GM12878 (cell line): Measurements from ENCODE around the gene DLG2. TPM values are rescaled to one million over a fixed set of nuclear protein-coding genes. Genes with fewer than 3 reads are reported as not detected.

ENCODE experiments used
- ATAC-seq: fragments of 200-7000 bp; cut with Tn5 transposase; 3 replicates; pipeline ENCODE4 v1.9.1; 2020; ENCODE audit warnings: mild to moderate bottlenecking, moderate library complexity
- BruUV-seq: library from RNA; stranded (reverse); fragments of 400-500 nt; replicated peaks from 2 replicates; lab custom pipeline; 2021; lab: Mats Ljungman, UMichigan
- CTCF ChIA-PET: fragments of 300-600 bp; sonication (Branson Sonifier 250); formaldehyde crosslinking; extraction: SDS; loops from one replicate; lab custom pipeline; 2021; ENCODE audit warnings: inconsistent platforms; lab: Yijun Ruan, JAX
- POLR2A ChIA-PET: fragments of 350-600 bp; formaldehyde crosslinking; extraction: SDS; loops from one replicate; lab custom pipeline; 2021; ENCODE audit warnings: inconsistent platforms; lab: Charles Lee
- RAD21 ChIA-PET: fragments of 300-600 bp; sonication (Branson Sonifier 250); formaldehyde crosslinking; loops from one replicate; lab custom pipeline; 2023; ENCODE audit warnings: antibody characterized with exemption; ENCODE audit not compliant: unreplicated experiment; lab: Charles Lee
- SMC1A ChIA-PET: fragments of 300-600 bp; sonication (Branson Sonifier 250); formaldehyde crosslinking; loops from one replicate; lab custom pipeline; 2023; ENCODE audit not compliant: unreplicated experiment, uncharacterized antibody; lab: Charles Lee
- DNase-seq: peaks from one replicate; pipeline ENCODE4 v3.0.0-alpha.2; 2011; ENCODE audit warnings: low read depth, low spot score
- FAIRE-seq: peaks from 3 replicates; lab custom pipeline; 2011; peaks lifted over from hg19 to GRCh38; lab: Jason Lieb, UNC
- H2AFZ ChIP-seq: 2 replicates; pipeline ENCODE4 v1.6.0; 2011; ENCODE audit warnings: low read depth, low read length, control low read depth; ENCODE audit not compliant: control insufficient read depth
- H3K27ac ChIP-seq: 2 replicates; pipeline ENCODE4 v1.5.1; 2011; ENCODE audit warnings: control low read depth; ENCODE audit not compliant: control insufficient read depth, insufficient read depth
- H3K27me3 ChIP-seq, 2 experiments: replicated peaks in 1 of 2; 2 replicates each; pipeline versions ENCODE4 v1.6.0 to v1.6.1; 2011; ENCODE audit warnings: low read length in 1 of 2; ENCODE audit not compliant: control insufficient read depth in 2 of 2, insufficient read depth in 2 of 2
- H3K36me3 ChIP-seq, 2 experiments: 2 replicates each; pipeline ENCODE4 v1.5.1; 2011; ENCODE audit warnings: low read length in 1 of 2; ENCODE audit not compliant: control insufficient read depth in 2 of 2, insufficient read depth in 2 of 2
- H3K4me1 ChIP-seq: 2 replicates; pipeline ENCODE4 v1.6.1; 2011; ENCODE audit warnings: mild to moderate bottlenecking, low read length, moderate library complexity, mixed read lengths; ENCODE audit not compliant: control insufficient read depth, insufficient read depth
- H3K4me2 ChIP-seq: 2 replicates; pipeline ENCODE4 v1.6.0; 2011; ENCODE audit warnings: control low read depth; ENCODE audit not compliant: control insufficient read depth, insufficient read depth
- H3K4me3 ChIP-seq: fragments of 200-600 bp; sonication (generic); 2 replicates; pipeline ENCODE4 v1.5.1; 2016
- H3K79me2 ChIP-seq: 2 replicates; pipeline ENCODE4 v1.6.0; 2011; ENCODE audit warnings: low read length; ENCODE audit not compliant: control insufficient read depth, insufficient read depth
- H3K9ac ChIP-seq: 2 replicates; pipeline ENCODE4 v1.8.0; 2011; ENCODE audit warnings: low read length, control low read depth, mixed read lengths; ENCODE audit not compliant: control insufficient read depth, insufficient read depth
- H3K9me3 ChIP-seq: replicated peaks from 3 replicates; pipeline ENCODE4 v1.5.1; 2011; ENCODE audit warnings: mild to moderate bottlenecking, low read length; ENCODE audit not compliant: control insufficient read depth, insufficient read depth
- H4K20me1 ChIP-seq: 2 replicates; pipeline ENCODE4 v1.6.0; 2011; ENCODE audit not compliant: control insufficient read depth, insufficient read depth
- CBX5 ChIP-seq: sonication (generic); IDR thresholded peaks from 2 replicates; pipeline ENCODE4 v1.6.1; 2016; ENCODE audit warnings: low read depth, moderate library complexity, mild to moderate bottlenecking, inconsistent platforms
- CHD2 ChIP-seq: IDR thresholded peaks from 2 replicates; pipeline ENCODE4 v1.6.1; 2011; ENCODE audit warnings: low read depth, low read length, improper control_type of control experiment, borderline replicate concordance
- HDAC6 ChIP-seq: fragments of 200-600 bp; sonication (generic); IDR thresholded peaks from one replicate; pipeline ENCODE4 v1.8.0; 2017; ENCODE audit warnings: antibody characterized with exemption; ENCODE audit not compliant: unreplicated experiment
- HDGF ChIP-seq: fragments of 450-650 bp; IDR thresholded peaks from 2 replicates; pipeline ENCODE4 v1.6.1; 2016; ENCODE audit warnings: antibody characterized with exemption
- NBN ChIP-seq: fragments of 450-650 bp; IDR thresholded peaks from 2 replicates; pipeline ENCODE4 v1.6.1; 2016
- NFIC ChIP-seq: IDR thresholded peaks from 2 replicates; pipeline ENCODE4 v1.6.1; 2012; ENCODE audit warnings: low read depth, mild to moderate bottlenecking, inconsistent platforms, low read length, moderate library complexity
- NFXL1 ChIP-seq: fragments of 450-650 bp; IDR thresholded peaks from 2 replicates; pipeline ENCODE4 v1.6.1; 2017; ENCODE audit warnings: antibody characterized with exemption, mild to moderate bottlenecking, borderline replicate concordance
- POLR2A ChIP-seq: IDR thresholded peaks from 2 replicates; pipeline ENCODE4 v1.6.1; 2011; ENCODE audit warnings: low read depth, mild to moderate bottlenecking, low read length
- RB1 ChIP-seq: fragments of 450-650 bp; formaldehyde crosslinking; IDR thresholded peaks from 2 replicates; pipeline ENCODE4 v1.6.1; 2017; ENCODE audit warnings: mild to moderate bottlenecking, borderline replicate concordance
- SP1 ChIP-seq: IDR thresholded peaks from one replicate; pipeline ENCODE4 v1.6.1; 2011; ENCODE audit warnings: low read depth, low read length
- SPI1 ChIP-seq: IDR thresholded peaks from 2 replicates; pipeline ENCODE4 v1.6.1; 2011; ENCODE audit warnings: low read depth, mild to moderate bottlenecking, low read length, moderate library complexity, borderline replicate concordance; ENCODE audit not compliant: insufficient read depth
- WRNIP1 ChIP-seq: IDR thresholded peaks from 2 replicates; pipeline ENCODE4 v1.6.1; 2011; ENCODE audit warnings: low read depth, low read length, improper control_type of control experiment, borderline replicate concordance
- WGBS: methylation state at CpG from one replicate; pipeline ENCODE4 v1.1.6; 2016; ENCODE audit warnings: low lambda C conversion rate; ENCODE audit not compliant: insufficient replicate concordance, insufficient coverage; ENCODE audit errors: missing lambda C conversion rate; 5-methylcytosine and 5-hydroxymethylcytosine counted together
- in situ Hi-C: fragments of 300-500 bp; cut with MboI; formaldehyde crosslinking; loops from 9 replicates; pipeline ENCODE4 v1.14.3; 2018; ENCODE audit warnings: mixed read lengths
- intact Hi-C: fragments of 100-400 bp; cut with micrococcal nuclease; formaldehyde crosslinking; loops from one replicate; pipeline ENCODE4 v1.14.2; 2022; ENCODE audit not compliant: unreplicated experiment
- polyA plus RNA-seq, 11 experiments: library from polyadenylated mRNA; depleted of rRNA in 4 of 11; unstranded in 6 of 11; stranded (reverse) in 5 of 11; fragments of >200 nt; fragmentation: Nextera tagmentation in 4 of 11; fragmentation: Illumina TruSeq in 1 of 11; extraction: Ambion mirVana in 4 of 11; extraction: Trizol in 1 of 11; gene quantifications; 1 replicate in 1 of 11; 2 replicates in 10 of 11; pipeline versions ENCODE4 v1.2.1 to v1.2.3, GENCODE V29; 2011 to 2016; ENCODE audit warnings: inconsistent platforms in 2 of 11, missing spikeins in 2 of 11, low read depth in 1 of 11
- total RNA-seq, 4 experiments: library from RNA; depleted of rRNA in 3 of 4; stranded (reverse); fragments of >200 nt in 3 of 4; fragmentation: Illumina TruSeq in 1 of 4; extraction: Trizol in 1 of 4; gene quantifications; 2 replicates each; pipeline versions ENCODE4 v1.2.1 to v1.2.3, GENCODE V29; 2013 to 2021
- TF ChIP-seq, protein P1 (sequence below): fragments of 450-650 bp; IDR thresholded peaks from 2 replicates; pipeline ENCODE4 v1.6.1; 2016; ENCODE audit warnings: mild to moderate bottlenecking
- TF ChIP-seq, protein P2 (sequence below): fragments of 450-650 bp; IDR thresholded peaks from 2 replicates; pipeline ENCODE4 v1.6.1; 2017; ENCODE audit warnings: mild to moderate bottlenecking
- TF ChIP-seq, protein P3 (sequence below), 3 experiments: IDR thresholded peaks in 2 of 3; conservative IDR thresholded peaks in 1 of 3; 2 replicates each; pipeline ENCODE4 v1.5.1; 2011; ENCODE audit warnings: low read depth in 3 of 3, low read length in 3 of 3, mild to moderate bottlenecking in 3 of 3, control low read depth in 2 of 3, moderate library complexity in 2 of 3, inconsistent platforms in 1 of 3, mixed read lengths in 1 of 3; ENCODE audit not compliant: control insufficient read depth in 2 of 3, insufficient read depth in 1 of 3; ENCODE audit errors: extremely low read depth in 1 of 3

The DLG2 gene
- total and polyA plus RNA-seq, 10 of the 15 experiments (the other 5 are each of a cell fraction or from before 2014, with no cell fraction given) = 0.09 to 0.98 (median 0.35) TPM

- ChIA-PET SMC1A (no interaction called here), RAD21 (no interaction called here), POLR2A (no interaction called here), CTCF (no interaction called here)
- DNase-seq (no peak), FAIRE-seq (no peak), ATAC-seq (no peak)
- TF ChIP-seq SP1 (no peak), HDGF (no peak)
- no peaks in the 10 kb centered on the region for H4K20me1 ChIP-seq
- H3K27me3 ChIP-seq = no peaks in the 10 kb centered on the region
- no peak overlapping the region for H3K4me2 ChIP-seq
- intact Hi-C loops (no loop called here), in situ Hi-C loops (no loop called here)
- BruUV-seq = no TSS peak
- H3K4me3 ChIP-seq = no peak overlapping the region
- H2AFZ ChIP-seq = no peak overlapping the region
- no peaks in the 10 kb centered on the region for H3K4me1 ChIP-seq
- no peaks in the 10 kb centered on the region; the same call in 2 of the 3 replicates for H3K9me3 ChIP-seq
- no peak overlapping the region for H3K9ac ChIP-seq
- WGBS = 67% methylated on average over 1 of the region's 1 CpG
- H3K27ac ChIP-seq = no peak overlapping the region
- no peaks in the 10 kb centered on the region for H3K36me3 ChIP-seq
- no peaks in the 10 kb centered on the region for H3K79me2 ChIP-seq
Observed at GRCh38 chr11:85167471-85167870, 459.7 kb downstream of the DLG2 start.

GRCh38 chr11:85167038-85167437 is 460.1 kb downstream of the DLG2 start:
- POLR2A ChIA-PET = no interaction called here
- BruUV-seq = no TSS peak
- 20% methylated on average over 1 of the region's 1 CpG for WGBS
- H3K36me3 ChIP-seq = no peaks in the 10 kb centered on the region
- CTCF ChIA-PET = no interaction called here
- no peaks in the 10 kb centered on the region for H3K27me3 ChIP-seq
- no peak overlapping the region for H3K9ac ChIP-seq
- H2AFZ ChIP-seq = no peak overlapping the region
- no peaks in the 10 kb centered on the region for H3K4me1 ChIP-seq
- H3K4me3 ChIP-seq = no peak overlapping the region
- H3K4me2 ChIP-seq = no peak overlapping the region
- no peaks in the 10 kb centered on the region for H3K9me3 ChIP-seq
- no peaks in the 10 kb centered on the region for H3K79me2 ChIP-seq
- intact Hi-C loops (no loop called here), in situ Hi-C loops (no loop called here)
- DNase-seq = no peak
- RAD21 ChIA-PET = no interaction called here
- ATAC-seq = no peak
- no peak for FAIRE-seq
- no peaks in the 10 kb centered on the region for H4K20me1 ChIP-seq
- SMC1A ChIA-PET = interaction anchor here (2.2 kb wide), 1 partner anchor 12 kb away, joined by 6 read pairs; no protein-coding TSS in a partner anchor
- no peak overlapping the region for H3K27ac ChIP-seq
- TF ChIP-seq HDAC6 (no peak), SPI1 (no peak), CBX5 (no peak), NBN (no peak), CHD2 (no peak), POLR2A (no peak), WRNIP1 (no peak), RB1 (no peak), NFIC (no peak), NFXL1 (no peak)
- TF ChIP-seq, protein P1, sequence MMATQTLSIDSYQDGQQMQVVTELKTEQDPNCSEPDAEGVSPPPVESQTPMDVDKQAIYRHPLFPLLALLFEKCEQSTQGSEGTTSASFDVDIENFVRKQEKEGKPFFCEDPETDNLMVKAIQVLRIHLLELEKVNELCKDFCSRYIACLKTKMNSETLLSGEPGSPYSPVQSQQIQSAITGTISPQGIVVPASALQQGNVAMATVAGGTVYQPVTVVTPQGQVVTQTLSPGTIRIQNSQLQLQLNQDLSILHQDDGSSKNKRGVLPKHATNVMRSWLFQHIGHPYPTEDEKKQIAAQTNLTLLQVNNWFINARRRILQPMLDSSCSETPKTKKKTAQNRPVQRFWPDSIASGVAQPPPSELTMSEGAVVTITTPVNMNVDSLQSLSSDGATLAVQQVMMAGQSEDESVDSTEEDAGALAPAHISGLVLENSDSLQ = no peak
- TF ChIP-seq, protein P2, sequence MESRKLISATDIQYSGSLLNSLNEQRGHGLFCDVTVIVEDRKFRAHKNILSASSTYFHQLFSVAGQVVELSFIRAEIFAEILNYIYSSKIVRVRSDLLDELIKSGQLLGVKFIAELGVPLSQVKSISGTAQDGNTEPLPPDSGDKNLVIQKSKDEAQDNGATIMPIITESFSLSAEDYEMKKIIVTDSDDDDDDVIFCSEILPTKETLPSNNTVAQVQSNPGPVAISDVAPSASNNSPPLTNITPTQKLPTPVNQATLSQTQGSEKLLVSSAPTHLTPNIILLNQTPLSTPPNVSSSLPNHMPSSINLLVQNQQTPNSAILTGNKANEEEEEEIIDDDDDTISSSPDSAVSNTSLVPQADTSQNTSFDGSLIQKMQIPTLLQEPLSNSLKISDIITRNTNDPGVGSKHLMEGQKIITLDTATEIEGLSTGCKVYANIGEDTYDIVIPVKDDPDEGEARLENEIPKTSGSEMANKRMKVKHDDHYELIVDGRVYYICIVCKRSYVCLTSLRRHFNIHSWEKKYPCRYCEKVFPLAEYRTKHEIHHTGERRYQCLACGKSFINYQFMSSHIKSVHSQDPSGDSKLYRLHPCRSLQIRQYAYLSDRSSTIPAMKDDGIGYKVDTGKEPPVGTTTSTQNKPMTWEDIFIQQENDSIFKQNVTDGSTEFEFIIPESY = no peak
- TF ChIP-seq, protein P3, sequence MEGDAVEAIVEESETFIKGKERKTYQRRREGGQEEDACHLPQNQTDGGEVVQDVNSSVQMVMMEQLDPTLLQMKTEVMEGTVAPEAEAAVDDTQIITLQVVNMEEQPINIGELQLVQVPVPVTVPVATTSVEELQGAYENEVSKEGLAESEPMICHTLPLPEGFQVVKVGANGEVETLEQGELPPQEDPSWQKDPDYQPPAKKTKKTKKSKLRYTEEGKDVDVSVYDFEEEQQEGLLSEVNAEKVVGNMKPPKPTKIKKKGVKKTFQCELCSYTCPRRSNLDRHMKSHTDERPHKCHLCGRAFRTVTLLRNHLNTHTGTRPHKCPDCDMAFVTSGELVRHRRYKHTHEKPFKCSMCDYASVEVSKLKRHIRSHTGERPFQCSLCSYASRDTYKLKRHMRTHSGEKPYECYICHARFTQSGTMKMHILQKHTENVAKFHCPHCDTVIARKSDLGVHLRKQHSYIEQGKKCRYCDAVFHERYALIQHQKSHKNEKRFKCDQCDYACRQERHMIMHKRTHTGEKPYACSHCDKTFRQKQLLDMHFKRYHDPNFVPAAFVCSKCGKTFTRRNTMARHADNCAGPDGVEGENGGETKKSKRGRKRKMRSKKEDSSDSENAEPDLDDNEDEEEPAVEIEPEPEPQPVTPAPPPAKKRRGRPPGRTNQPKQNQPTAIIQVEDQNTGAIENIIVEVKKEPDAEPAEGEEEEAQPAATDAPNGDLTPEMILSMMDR (IDR thresholded peaks at IDR 0.05 in 2 of 3, conservative IDR thresholded peaks at IDR 0.05 in 1 of 3; ENCODE audit: control insufficient read depth in 2 of 3, extremely low read depth in 1 of 3, insufficient read depth in 1 of 3, low read depth in 3 of 3, low read length in 3 of 3) = no peak
